ENCODE measurements around the gene EHBP1. TPM values are rescaled to one million over a fixed set of nuclear protein-coding genes. Genes with fewer than 3 reads are reported as not detected.

EHBP1 gene
- total and polyA plus RNA-seq, 11 donors = 5.2 to 34.2 (median 18.1) TPM

- H3K27ac ChIP-seq = no peak overlapping the region
- no peak overlapping the region for H3K4me3 ChIP-seq
- ATAC-seq = no peak
- no peak for DNase-seq
- no peaks in the 10 kb centered on the region for H3K27me3 ChIP-seq
- H3K36me3 ChIP-seq = peaks cover 0 to 61% (median 8%) of the 10 kb centered on the region in 9 donors
- H3K4me1 ChIP-seq = peaks cover 0 to 4% (median 0%) of the 10 kb centered on the region in 12 donors
- no peaks in the 10 kb centered on the region for H3K9me3 ChIP-seq
- TF ChIP-seq CTCF (IDR thresholded peaks at IDR 0.05) (no peak), POLR2A (IDR thresholded peaks at IDR 0.05) (no peak)
- 83 to 89% (median 87%) methylated on average over 3 of the region's 3 CpGs for WGBS, 4 donors
- intact Hi-C loops (cut with DNase I) = no loop called here
Observed at GRCh38 chr2:62991605-62992004, 286.1 kb downstream of the EHBP1 start.

- intact Hi-C loops (cut with DNase I) = no loop called here
- H3K27ac ChIP-seq = no peak overlapping the region
- H3K9me3 ChIP-seq = no peaks in the 10 kb centered on the region
- no peak overlapping the region for H3K4me3 ChIP-seq
- ATAC-seq (no peak), DNase-seq (no peak)
- peaks cover 0 to 4% (median 0%) of the 10 kb centered on the region in 12 donors for H3K4me1 ChIP-seq
- H3K36me3 ChIP-seq = peaks cover 0 to 58% (median 11%) of the 10 kb centered on the region in 9 donors
- TF ChIP-seq CTCF (IDR thresholded peaks at IDR 0.05) = no peak
- TF ChIP-seq POLR2A (IDR thresholded peaks at IDR 0.05) = no peak
- H3K27me3 ChIP-seq = no peaks in the 10 kb centered on the region
- WGBS, 4 donors = 93 to 96% (median 94%) methylated on average over 2 of the region's 2 CpGs
Observed at GRCh38 chr2:62992561-62992960, 287.0 kb downstream of the EHBP1 start.

- Histone ChIP-seq H3K4me1 (peaks cover 0 to 4% (median 0%) of the 10 kb centered on the region in 12 donors), H3K27me3 (no peaks in the 10 kb centered on the region), H3K9me3 (no peaks in the 10 kb centered on the region), H3K27ac (no peak overlapping the region), H3K36me3 (peaks cover 0 to 56% (median 11%) of the 10 kb centered on the region in 9 donors), H3K4me3 (no peak overlapping the region)
- intact Hi-C loops (cut with DNase I) = no loop called here
- TF ChIP-seq POLR2A (IDR thresholded peaks at IDR 0.05) = no peak
- TF ChIP-seq CTCF (IDR thresholded peaks at IDR 0.05) = no peak
- ATAC-seq (no peak), DNase-seq (no peak)
- WGBS, 4 donors = 96 to 98% (median 97%) methylated on average over 4 of the region's 4 CpGs
Observed at GRCh38 chr2:62994206-62994605, 288.7 kb downstream of the EHBP1 start.

- Histone ChIP-seq H3K27ac (no peak overlapping the region), H3K27me3 (no peaks in the 10 kb centered on the region), H3K36me3 (peaks cover 0 to 40% (median 11%) of the 10 kb centered on the region in 9 donors), H3K9me3 (no peaks in the 10 kb centered on the region), H3K4me3 (no peak overlapping the region), H3K4me1 (peaks cover 0 to 12% (median 0%) of the 10 kb centered on the region in 12 donors)
- ATAC-seq = no peak
- no peak for DNase-seq
- WGBS, 4 donors = 92 to 95% (median 93%) methylated on average over 12 of the region's 12 CpGs
- TF ChIP-seq CTCF (IDR thresholded peaks at IDR 0.05) = no peak
- no peak for TF ChIP-seq POLR2A (IDR thresholded peaks at IDR 0.05)
- intact Hi-C loops (cut with DNase I) = no loop called here
Observed at GRCh38 chr2:62996534-62997186, 291.1 kb downstream of the EHBP1 start.
